OCI-M1 (cell line): ENCODE measurements around the gene HHATL.

Experiments
- DNase-seq: peaks from one replicate; lab custom pipeline; 2025; lab: John Stamatoyannopoulos, UW

The HHATL gene

GRCh38 chr3:42664438-42664803 lies 38.2 kb downstream of the HHATL start:
- DNase-seq: no peak

DNA sequence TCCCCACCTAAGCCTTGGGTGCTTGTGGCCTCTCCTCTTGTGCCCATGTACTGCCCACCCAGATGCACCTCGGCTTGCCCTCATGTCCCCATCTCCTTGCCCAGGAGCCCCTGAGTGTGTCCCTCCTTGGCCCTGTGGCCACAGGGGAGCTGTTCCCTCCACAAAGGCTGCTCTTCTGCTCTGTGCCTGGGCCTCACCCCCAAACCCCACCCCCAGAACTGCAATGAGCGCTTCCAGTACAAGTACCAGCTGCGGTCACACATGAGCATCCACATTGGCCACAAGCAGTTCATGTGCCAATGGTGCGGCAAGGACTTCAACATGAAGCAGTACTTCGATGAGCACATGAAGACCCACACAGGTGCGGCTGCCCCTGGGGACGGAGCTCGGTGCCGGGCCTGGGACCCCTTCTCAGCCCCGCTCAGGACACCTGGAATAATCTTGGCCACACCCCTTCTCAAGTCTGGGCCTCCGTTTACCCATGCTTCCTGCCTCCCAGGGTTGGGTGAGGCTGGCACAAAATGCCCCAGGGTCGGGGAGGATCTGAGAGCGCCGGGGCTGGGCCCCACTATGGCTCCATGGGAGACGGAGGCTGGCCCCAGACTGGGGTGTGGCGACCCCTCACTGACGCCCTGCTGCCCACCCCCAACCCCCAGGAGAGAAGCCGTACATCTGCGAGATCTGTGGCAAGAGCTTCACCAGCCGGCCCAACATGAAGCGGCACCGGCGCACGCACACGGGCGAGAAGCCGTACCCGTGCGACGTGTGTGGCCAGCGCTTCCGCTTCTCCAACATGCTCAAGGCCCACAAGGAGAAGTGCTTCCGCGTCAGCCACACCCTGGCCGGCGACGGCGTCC lies 38.8 kb downstream of the HHATL start:
- no peak for DNase-seq

DNA sequence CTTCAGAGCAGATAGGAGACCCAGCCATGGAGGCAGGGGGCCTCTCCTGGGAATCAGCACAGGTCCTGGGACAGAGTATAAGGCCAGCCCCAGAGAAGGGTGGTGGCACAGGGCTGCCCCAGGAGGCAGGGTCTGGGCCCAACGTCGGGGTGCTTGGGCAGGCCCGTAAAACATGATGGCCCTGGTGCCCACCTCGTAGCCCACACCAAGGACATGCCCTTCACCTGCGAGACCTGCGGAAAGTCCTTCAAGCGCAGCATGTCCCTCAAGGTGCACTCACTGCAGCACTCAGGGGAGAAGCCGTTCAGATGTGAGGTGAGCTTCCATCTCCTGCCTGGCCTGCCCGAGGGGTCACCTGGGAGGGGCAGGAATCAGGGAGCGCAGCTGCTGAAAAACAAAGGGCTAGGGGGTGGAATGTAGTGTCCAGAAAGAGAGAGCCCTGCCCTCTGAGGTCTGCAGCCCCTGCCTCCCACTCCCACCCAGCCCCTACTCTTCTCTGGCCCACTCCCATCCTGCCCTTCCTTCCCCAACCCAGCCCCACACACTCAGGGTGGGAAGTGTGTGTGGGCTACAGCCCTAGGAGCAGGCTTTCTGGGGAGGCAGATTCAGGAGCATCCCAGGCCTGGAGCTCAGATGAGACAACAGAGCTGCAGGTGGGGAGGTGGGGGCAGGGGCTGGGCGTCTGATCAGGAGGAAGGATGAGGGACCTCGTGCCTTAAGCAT lies 39.6 kb downstream of the HHATL start:
- no peak for DNase-seq

DNA sequence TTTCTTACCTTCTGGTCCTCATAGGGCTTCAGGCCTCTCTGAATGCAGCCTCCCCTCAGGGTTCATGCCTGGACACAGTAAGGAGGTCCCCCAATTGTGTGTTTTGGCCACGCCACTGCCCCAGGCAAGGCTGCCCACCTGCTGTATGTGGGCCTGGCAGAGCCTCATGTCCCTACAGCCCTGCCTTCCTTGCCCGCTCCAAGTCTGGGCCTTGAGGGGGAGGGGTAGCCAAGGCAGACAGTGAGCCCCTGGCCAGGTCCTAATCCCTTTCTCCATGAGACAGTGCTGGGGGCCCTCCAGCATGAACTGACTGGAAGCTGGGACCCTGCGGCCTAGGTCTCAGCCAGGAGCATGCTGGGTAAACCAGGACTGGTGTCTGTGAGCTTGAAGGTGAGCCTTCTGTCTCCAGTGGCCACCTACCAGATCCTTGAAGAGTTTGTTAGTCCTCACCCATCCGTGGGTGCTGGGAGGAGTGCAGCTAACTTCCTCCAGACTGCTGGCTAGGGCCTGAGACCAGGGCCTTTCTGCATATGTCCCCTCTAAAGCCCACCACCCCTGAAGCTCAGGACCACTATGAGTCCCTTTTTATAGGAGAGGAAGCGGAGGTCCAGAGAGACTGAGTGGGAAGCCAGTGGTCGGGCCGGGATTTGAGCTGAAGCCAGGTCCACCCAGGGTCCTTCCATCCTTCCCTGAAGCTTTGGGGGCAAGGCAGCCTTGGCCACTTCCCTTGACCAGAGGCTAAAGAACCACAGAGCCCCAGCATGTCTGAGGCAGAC lies 40.4 kb downstream of the HHATL start:
- no peak for DNase-seq

GRCh38 chr3:42661593-42662022 lies 41.0 kb downstream of the HHATL start:
- DNase-seq: no peak

GRCh38 chr3:42660898-42661297 lies 41.7 kb downstream of the HHATL start:
- peak; percentile 62 for DNase-seq

- DNase-seq: no peak
Observed at GRCh38 chr3:42660131-42660715, 42.4 kb downstream of the HHATL start.

DNA sequence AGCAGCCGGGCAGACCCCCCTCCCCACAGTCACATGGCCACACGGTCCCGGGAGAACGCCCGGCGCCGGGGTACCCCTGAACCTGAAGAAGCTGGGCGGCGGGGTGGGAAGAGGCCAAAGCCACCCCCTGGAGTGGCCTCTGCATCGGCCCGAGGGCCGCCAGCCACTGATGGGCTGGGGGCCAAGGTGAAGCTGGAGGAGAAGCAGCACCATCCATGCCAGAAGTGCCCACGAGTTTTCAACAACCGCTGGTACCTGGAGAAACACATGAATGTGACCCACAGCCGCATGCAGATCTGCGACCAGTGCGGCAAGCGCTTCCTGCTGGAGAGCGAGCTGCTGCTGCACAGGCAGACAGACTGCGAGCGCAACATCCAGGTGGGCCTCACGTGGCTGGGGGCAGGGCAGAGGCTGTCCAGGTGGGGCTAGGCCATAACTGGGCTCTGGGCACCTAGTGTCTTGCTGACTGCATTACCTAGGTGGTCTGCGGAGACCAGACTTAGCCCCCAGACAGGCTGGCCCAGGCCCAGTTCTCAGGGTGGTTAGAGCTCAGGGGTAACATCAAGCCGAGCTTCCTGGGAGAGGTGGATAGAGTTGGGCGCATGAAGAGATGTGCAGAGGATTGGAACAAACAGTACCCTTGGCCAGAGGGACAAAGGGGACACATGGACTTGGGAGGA lies 43.0 kb downstream of the HHATL start:
- DNase-seq: no peak

DNA sequence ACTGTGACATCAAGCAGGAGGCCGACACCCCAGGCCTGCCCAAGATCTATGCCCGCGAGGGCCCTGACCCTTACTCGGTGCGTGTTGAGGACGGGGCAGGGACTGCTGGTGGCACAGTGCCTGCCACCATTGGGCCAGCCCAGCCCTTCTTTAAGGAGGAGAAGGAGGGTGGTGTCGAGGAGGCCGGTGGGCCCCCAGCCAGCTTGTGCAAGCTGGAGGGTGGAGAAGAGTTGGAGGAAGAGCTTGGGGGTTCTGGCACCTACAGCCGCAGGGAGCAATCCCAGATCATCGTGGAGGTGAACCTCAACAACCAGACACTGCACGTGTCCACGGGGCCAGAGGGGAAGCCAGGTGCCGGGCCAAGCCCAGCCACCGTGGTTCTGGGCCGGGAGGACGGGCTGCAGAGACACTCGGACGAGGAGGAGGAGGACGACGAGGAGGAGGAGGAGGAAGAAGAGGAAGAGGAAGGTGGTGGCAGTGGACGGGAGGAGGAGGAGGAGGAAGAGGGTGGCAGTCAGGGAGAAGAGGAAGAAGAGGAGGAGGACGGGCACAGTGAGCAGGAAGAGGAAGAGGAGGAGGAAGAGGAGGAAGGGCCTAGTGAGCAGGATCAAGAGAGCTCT lies 43.7 kb downstream of the HHATL start:
- DNase-seq: no peak

GRCh38 chr3:42658091-42658770 lies 44.4 kb downstream of the HHATL start:
- no peak for DNase-seq

DNA sequence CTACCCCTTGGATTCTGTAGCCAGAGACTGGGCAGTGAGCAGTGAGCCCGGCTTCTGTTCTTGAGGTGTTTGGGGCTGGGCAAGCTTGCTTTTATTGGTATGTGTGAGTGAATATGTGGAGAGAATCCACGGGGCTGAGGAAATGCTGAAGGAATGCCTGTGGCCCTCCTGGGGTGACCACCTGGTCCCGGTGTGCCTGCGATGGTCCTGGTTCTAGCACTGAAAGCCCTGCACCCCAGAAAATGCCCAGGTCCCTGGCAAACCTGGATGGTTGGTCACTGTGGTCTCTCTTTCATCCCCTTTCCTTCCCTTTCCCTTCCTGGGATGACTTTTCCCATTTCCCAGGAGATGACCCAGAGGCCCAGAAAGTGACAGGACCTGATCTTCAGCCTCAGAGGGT lies 44.9 kb downstream of the HHATL start:
- no peak for DNase-seq

DNA sequence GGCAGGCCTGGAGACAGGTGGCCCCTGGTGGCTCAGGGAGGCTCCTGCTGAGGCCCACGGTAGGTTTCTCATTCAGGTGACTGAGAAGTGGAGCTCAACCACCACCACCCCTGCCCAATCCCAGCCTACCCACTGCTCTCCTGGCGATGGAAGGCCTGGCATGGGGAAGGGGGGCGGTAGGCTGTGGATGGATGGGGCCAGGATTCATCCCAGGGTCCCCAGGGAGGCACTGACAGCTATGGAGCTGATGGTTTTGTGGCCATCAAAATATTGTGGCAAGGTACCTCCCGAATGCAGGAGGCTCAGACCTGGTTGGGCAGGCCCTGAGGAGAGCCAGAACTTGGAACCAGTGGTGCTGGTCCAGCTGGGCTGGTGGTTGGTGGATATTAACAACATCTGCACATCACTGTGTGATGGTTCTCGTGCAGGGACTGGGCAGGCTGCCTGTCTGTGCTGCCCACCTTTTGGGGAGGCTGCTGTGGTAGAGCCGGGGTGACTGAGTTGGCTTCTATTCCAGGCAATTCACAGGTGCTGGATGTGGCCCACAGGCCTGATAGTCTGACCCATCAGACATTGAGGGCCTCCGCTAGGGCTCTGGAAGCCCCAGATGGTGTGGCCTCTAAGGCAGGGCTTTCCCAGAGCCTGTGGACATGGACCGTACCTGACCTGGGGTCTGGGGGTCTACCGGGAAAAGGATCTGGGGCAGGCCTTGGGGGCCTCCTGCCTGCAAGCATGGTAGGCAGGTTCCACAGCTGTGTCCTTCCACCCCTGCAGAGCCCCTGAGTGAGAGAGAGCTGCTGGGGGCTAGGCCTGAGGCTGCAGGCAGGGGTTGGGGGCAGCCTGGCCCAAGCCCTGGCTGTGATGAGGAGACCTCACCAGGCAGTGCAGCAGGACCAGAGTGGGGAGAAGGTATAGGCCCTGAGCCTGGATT lies 45.7 kb downstream of the HHATL start:
- DNase-seq: no peak

GRCh38 chr3:42655980-42656679 lies 46.5 kb downstream of the HHATL start:
- DNase-seq: no peak

DNA sequence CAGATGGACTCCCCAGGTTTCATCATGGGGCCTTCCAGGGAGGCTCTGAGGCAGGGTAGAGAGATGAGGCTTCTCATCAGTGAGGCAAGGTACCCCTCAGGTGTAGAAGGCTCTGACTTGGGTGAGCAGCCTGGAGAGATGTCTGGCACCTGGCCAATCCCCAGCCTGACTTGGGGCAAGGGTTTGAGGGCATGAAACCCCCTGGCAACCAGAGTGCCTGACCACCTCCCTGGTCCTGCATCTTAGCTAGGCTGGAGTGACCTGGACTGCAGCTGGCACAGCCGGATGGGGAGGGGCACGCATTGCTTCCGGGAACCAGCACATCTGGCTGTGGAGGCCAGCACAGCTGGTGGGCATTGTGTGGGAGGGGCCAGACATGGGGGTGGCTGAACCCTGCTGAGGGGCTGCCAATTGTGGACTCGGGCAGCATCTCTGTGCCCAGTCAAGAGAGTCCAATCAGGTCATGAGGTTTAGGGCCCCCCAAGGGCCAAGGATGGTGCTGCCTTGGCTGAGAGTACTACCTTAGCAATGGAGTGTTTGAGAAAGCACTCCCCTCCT lies 47.2 kb downstream of the HHATL start:
- no peak for DNase-seq

DNA sequence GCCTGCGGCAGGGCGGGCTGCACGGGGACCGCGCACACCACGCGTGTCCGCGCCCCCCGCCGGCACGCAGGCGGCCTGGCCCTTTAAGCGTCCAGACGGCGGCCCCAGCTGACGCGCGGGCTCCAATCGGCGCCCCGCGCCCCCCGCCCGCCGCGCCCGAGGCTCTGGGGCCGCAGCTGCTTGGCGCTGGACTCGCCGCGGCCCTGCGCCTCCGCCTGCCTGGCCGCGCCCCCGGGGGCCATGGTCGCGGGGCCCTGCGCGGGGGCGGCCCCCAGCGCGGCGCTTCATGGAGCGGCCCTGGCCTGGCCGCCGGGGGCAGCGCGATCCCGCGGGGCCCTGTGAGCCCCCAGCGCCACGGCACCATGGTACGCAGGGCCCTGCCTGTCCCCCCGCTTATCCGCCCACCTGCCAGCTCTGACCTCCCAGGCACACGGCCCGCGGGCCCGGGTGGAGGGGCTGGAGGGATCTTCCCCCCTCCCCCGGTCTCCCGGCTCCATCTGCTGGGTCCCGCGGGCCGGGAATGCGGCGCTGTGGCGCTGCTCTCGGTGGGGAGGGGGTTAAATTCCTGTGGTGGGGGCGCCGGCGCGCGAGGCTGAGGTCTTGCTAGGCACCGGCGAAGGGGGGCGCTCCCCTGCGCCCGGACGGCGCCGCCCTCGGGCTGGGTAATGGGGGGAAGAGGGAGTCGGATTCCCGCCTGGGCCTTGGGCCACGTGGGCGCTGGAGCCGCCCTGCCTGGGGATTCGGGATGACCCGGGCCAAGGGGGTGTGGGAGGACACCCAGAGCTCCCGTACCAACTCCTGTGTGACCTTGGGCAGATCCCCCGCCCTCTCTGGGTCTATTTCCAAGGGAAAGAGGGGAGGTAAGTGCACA lies 48.0 kb downstream of the HHATL start:
- peak; percentile 41 for DNase-seq

DNA sequence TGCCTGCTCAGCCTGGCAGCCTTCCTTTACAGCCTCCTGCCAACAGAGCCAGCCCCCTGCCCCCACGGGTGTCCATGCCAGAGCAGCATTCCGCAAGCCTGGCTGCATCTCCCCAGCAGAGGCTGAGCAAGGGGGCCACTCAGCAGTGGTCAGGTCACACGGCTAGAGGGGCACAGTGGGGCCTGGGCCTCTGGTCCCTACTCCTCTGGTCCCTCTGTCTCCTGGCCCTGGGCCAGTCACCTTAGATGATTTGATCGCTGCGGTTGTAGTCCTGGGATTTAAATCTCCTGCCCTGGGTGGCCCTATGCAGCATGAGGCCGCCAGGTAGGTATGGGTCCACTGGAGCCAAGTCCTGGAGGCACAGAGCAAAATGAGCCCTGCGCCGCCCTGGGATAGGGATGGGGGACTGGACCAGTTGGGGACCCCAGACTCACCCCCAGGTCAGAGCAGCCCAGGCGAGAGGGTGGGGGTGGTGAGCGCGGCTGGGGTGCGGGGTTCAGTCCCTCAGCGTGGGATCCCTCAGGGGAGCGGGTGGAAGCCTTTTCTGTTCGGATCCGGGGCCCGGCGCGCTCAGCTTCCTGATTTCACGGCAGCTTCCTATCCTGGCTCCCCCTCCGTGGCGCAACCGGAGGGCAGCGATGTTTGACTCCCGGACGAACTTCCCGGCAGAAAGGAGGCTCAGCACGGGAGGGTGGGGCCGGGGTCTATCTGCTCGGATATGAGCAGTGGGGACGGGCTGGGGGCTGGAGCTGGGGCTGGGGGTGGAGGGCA lies 48.9 kb downstream of the HHATL start, which contains the start of gene ZBTB47:
Gene ZBTB47, plus strand, starts transcription at position 138 of the 771 bp plus-strand sequence. CDS start 4,659 bp downstream, outside the sequence.
- peak; percentile 32 for DNase-seq

GRCh38 chr3:42653303-42653559 lies 49.4 kb downstream of the HHATL start:
- no peak for DNase-seq
